Activated CD8-positive, alpha-beta T cell treated with anti-CD3 and anti-CD28 coated beads for 36 hours (primary cell): ENCODE data around the gene KCNMB2. TPM values are rescaled to one million over a fixed set of nuclear protein-coding genes. Genes with fewer than 3 reads are reported as not detected.

Experiments
- ATAC-seq: fragments of 200-7000 bp; cut with Tn5 transposase; one replicate; pipeline ENCODE4 v1.10.0; 2021; ENCODE audit warnings: mild to moderate bottlenecking, moderate library complexity
- CTCF ChIA-PET: fragments of 350-600 bp; sonication (Branson Sonifier 250); formaldehyde crosslinking; loops from one replicate; lab custom pipeline; 2021; ENCODE audit warnings: antibody characterized with exemption; lab: Charles Lee
- POLR2A ChIA-PET: fragments of 350-600 bp; sonication (Branson Sonifier 250); formaldehyde crosslinking; loops from one replicate; lab custom pipeline; 2021; ENCODE audit warnings: antibody characterized with exemption; lab: Charles Lee
- DNase-seq: peaks from one replicate; pipeline ENCODE4 v3.0.0-alpha.2; 2020
- H3K27ac Mint-ChIP-seq: one replicate; pipeline ENCODE4 v1.8.0; 2021; ENCODE audit warnings: mild to moderate bottlenecking, mixed read lengths
- H3K27me3 Mint-ChIP-seq: one replicate; pipeline ENCODE4 v1.8.0; 2021; ENCODE audit warnings: mixed read lengths
- H3K36me3 Mint-ChIP-seq: one replicate; pipeline ENCODE4 v1.8.0; 2021; ENCODE audit warnings: low read depth, mixed read lengths
- H3K4me1 Mint-ChIP-seq: one replicate; pipeline ENCODE4 v1.8.0; 2021; ENCODE audit warnings: low read depth, mixed read lengths
- H3K4me3 Mint-ChIP-seq: one replicate; pipeline ENCODE4 v1.8.0; 2021; ENCODE audit warnings: mild to moderate bottlenecking, moderate library complexity, mixed read lengths
- H3K9me3 Mint-ChIP-seq: one replicate; pipeline ENCODE4 v1.8.0; 2021; ENCODE audit warnings: mixed read lengths
- intact Hi-C: fragments of 100-400 bp; cut with micrococcal nuclease; formaldehyde crosslinking; loops from one replicate; pipeline ENCODE4 v1.10.0; 2022
- total RNA-seq, 2 experiments: library from RNA; stranded (reverse); gene quantifications; one replicate each; pipeline ENCODE4 v1.2.3, GENCODE V29; 2021
- TF ChIP-seq, protein P1 (sequence below): fragments of 200-600 bp; IDR thresholded peaks from one replicate; pipeline ENCODE4 v1.8.0; 2022; ENCODE audit warnings: antibody characterized with exemption, mild to moderate bottlenecking

Gene KCNMB2
- total RNA-seq = not detected

DNA sequence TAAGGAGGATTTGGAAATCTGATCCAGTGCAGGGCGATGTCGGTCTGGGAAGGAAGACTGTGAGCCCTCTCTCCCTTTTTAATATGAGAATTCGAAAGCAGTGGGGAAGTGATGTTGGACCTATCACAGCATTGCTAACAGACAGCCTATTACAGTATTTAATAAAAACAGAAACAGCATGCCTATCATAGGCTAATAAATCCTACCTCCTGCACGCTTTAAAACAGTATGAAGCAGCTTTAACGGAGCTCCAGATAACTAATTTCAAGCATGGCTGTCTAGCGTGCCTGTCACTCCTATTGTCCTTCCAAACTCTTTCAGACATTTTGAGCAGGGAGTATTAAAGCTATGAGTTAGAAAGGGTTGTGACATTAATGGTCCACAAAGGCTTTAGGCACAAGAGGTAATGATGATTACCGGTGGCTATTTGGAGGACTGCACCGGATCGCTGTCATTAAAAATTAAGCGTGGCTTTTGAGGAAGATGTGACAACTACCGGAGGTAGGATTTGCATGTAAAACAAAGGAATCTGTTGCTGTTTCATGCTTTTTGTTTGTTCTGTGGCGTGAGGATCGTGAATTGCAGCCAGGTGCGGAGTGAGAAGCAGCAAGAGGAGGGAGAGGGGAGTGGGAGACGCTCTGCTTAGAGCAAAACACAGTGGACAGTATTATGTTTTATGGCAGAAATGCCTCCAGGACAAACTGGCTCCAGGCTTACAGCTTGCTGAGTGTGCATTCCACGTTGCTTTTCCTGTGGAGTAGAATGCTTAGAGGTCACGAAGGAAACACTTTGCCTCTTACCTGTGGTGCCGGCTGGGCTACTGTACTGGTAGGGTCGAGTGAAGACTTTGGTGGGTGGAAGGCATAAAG is at the start of gene KCNMB2:
Gene KCNMB2, plus strand, starts transcription at position 226 of the 869 bp plus-strand sequence.
- intact Hi-C loops = no loop called here
- Mint-ChIP-seq H3K4me3 (no peak within 1 kb of the TSS), H3K9me3 (peaks cover under 1% of the 10 kb centered on the region), H3K27ac (no peak within 1 kb of the TSS), H3K4me1 (peaks cover 2% of the 10 kb centered on the region), H3K27me3 (peaks cover 31% of the 10 kb centered on the region), H3K36me3 (no peaks in the 10 kb centered on the region)
- TF ChIP-seq, protein P1, sequence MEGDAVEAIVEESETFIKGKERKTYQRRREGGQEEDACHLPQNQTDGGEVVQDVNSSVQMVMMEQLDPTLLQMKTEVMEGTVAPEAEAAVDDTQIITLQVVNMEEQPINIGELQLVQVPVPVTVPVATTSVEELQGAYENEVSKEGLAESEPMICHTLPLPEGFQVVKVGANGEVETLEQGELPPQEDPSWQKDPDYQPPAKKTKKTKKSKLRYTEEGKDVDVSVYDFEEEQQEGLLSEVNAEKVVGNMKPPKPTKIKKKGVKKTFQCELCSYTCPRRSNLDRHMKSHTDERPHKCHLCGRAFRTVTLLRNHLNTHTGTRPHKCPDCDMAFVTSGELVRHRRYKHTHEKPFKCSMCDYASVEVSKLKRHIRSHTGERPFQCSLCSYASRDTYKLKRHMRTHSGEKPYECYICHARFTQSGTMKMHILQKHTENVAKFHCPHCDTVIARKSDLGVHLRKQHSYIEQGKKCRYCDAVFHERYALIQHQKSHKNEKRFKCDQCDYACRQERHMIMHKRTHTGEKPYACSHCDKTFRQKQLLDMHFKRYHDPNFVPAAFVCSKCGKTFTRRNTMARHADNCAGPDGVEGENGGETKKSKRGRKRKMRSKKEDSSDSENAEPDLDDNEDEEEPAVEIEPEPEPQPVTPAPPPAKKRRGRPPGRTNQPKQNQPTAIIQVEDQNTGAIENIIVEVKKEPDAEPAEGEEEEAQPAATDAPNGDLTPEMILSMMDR = no peak
- DNase-seq (no peak), ATAC-seq (no peak)
- ChIA-PET CTCF (no interaction called here), POLR2A (no interaction called here)

DNA sequence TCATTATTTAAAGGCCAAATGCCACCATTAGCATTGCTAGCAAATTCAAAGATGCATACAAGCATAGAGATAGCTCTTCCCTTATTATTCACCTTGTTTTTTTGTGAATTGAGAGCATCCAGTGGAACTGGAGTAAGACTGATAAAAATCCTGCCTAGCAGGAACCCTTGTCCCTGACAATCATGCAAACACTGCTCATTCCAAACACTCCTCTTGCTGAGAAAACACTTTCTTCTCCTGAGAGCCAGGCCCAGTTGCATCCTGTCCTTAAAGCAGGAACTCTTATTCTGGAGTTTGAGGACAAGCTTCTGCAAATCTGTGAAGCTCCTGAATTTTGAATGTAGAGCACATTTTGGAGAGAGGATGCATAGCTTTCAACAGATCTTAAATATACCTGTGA is 49.3 kb upstream of the KCNMB2 start:
- no peak for ATAC-seq
- H3K4me3 Mint-ChIP-seq = no peak overlapping the region
- H3K4me1 Mint-ChIP-seq = no peaks in the 10 kb centered on the region
- H3K27ac Mint-ChIP-seq = no peak overlapping the region
- no peak for DNase-seq
- H3K9me3 Mint-ChIP-seq = no peaks in the 10 kb centered on the region
- ChIA-PET POLR2A (no interaction called here), CTCF (no interaction called here)
- TF ChIP-seq, protein P1 = no peak
- no peaks in the 10 kb centered on the region for H3K36me3 Mint-ChIP-seq
- intact Hi-C loops = no loop called here
- peaks cover 3% of the 10 kb centered on the region for H3K27me3 Mint-ChIP-seq

DNA sequence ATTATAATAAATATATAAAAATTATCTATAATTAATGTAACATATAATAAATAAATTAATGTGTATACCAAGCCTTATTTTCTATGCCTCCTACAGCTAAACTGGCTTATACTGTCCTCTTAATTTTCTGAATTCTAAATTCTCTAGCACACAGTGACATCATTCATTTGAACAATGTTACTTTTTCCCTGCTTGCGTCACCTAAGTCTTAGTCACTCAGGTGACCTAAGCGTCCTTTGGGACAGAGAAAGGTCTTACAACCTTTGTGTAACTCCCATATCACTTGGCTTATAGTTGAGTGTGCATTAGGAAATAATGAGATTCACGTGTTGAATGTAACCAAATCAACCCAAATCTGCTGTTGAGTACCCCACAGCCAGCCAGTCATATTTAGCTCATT is 48.5 kb upstream of the KCNMB2 start:
- CTCF ChIA-PET = no interaction called here
- Mint-ChIP-seq H3K27me3 (peaks cover 3% of the 10 kb centered on the region), H3K9me3 (no peaks in the 10 kb centered on the region), H3K4me1 (no peaks in the 10 kb centered on the region), H3K27ac (no peak overlapping the region), H3K4me3 (no peak overlapping the region), H3K36me3 (no peaks in the 10 kb centered on the region)
- POLR2A ChIA-PET = no interaction called here
- TF ChIP-seq, protein P1 = no peak
- no peak for DNase-seq
- intact Hi-C loops = no loop called here
- no peak for ATAC-seq

DNA sequence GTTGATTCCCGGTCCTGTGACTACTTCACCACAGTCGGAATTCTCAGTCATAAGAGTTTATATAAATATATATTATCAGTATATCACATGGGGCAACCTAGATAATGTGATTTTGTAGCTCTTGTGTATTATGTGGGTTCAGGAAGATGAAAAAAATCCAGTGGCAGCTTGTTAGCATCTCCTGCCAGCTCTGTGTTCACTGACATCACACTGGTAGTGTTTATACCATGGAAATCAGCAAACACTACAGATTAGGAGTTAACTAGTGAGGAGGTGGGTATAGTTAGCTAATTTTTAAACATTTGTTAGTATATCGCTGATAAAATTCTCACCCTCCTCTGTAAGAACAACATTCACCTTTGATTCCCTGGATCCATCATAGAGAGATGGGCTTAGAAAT is 44.5 kb upstream of the KCNMB2 start:
- no peak overlapping the region for H3K27ac Mint-ChIP-seq
- H3K4me3 Mint-ChIP-seq = no peak overlapping the region
- intact Hi-C loops = no loop called here
- H3K4me1 Mint-ChIP-seq = no peaks in the 10 kb centered on the region
- no peak for DNase-seq
- ATAC-seq = no peak
- no peaks in the 10 kb centered on the region for H3K27me3 Mint-ChIP-seq
- no peaks in the 10 kb centered on the region for H3K9me3 Mint-ChIP-seq
- ChIA-PET CTCF (no interaction called here), POLR2A (no interaction called here)
- H3K36me3 Mint-ChIP-seq = no peaks in the 10 kb centered on the region
- TF ChIP-seq, protein P1 = no peak

- H3K4me1 Mint-ChIP-seq = no peaks in the 10 kb centered on the region
- CTCF ChIA-PET = no interaction called here
- no peak overlapping the region for H3K4me3 Mint-ChIP-seq
- no peaks in the 10 kb centered on the region for H3K36me3 Mint-ChIP-seq
- no peaks in the 10 kb centered on the region for H3K27me3 Mint-ChIP-seq
- POLR2A ChIA-PET = no interaction called here
- H3K9me3 Mint-ChIP-seq = no peaks in the 10 kb centered on the region
- TF ChIP-seq, protein P1 = no peak
- DNase-seq = no peak
- no peak overlapping the region for H3K27ac Mint-ChIP-seq
- ATAC-seq = no peak
- intact Hi-C loops = no loop called here
These were observed 43.7 kb upstream of the KCNMB2 start for GRCh38 chr3:178492491-178492890.
